Esophagus squamous epithelium (tissue), 4 donors: ENCODE measurements around the gene DLST.

Experiments
- POLR2A ChIP-seq, 4 donors: fragments of 450-650 bp; IDR thresholded peaks; one replicate each; pipeline ENCODE4 v1.6.1; 2017; ENCODE audit warnings: antibody characterized with exemption in 4 of 4, mild to moderate bottlenecking in 4 of 4, moderate library complexity in 3 of 4
- TF ChIP-seq, protein P1 (sequence below), 6 experiments: fragments of 450-650 bp in 4 of 6; fragments of 200-600 bp in 2 of 6; sonication (generic) in 2 of 6; IDR thresholded peaks; one replicate each; pipeline ENCODE4 v1.5.1; 2016 to 2019; ENCODE audit warnings: antibody characterized with exemption in 6 of 6, mild to moderate bottlenecking in 4 of 6, moderate library complexity in 4 of 6

- TF ChIP-seq, protein P1, sequence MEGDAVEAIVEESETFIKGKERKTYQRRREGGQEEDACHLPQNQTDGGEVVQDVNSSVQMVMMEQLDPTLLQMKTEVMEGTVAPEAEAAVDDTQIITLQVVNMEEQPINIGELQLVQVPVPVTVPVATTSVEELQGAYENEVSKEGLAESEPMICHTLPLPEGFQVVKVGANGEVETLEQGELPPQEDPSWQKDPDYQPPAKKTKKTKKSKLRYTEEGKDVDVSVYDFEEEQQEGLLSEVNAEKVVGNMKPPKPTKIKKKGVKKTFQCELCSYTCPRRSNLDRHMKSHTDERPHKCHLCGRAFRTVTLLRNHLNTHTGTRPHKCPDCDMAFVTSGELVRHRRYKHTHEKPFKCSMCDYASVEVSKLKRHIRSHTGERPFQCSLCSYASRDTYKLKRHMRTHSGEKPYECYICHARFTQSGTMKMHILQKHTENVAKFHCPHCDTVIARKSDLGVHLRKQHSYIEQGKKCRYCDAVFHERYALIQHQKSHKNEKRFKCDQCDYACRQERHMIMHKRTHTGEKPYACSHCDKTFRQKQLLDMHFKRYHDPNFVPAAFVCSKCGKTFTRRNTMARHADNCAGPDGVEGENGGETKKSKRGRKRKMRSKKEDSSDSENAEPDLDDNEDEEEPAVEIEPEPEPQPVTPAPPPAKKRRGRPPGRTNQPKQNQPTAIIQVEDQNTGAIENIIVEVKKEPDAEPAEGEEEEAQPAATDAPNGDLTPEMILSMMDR (IDR thresholded peaks at IDR 0.05) = no peak
- TF ChIP-seq POLR2A (IDR thresholded peaks at IDR 0.05) = no peak
Observed at GRCh38 chr14:74940956-74941565, 59.3 kb downstream of the DLST start.
